ENCODE data around the gene GSK3B.

- TF ChIP-seq CTCF (IDR thresholded peaks at IDR 0.05; ENCODE audit: low read length) (no peak), EZH2 (optimal IDR thresholded peaks at IDR 0.05; ENCODE audit: low read depth, low read length) (no peak)
Observed at GRCh38 chr3:120140098-120140742, 46.0 kb upstream of the GSK3B start.
